SKM-1 treated with dmso at 0.1 percent for 144 hours (cell line): ENCODE measurements around the gene RFESD.
"Not testable (repeated sequence)": the region's sequence is repeated elsewhere in the genome, so short reads cannot be mapped to it uniquely, and the experiment has no call there.

Experiments
- DNase-seq: peaks from one replicate; lab custom pipeline; 2025; ENCODE audit not compliant: unreplicated experiment; lab: John Stamatoyannopoulos, UW

Gene RFESD

GRCh38 chr5:95706196-95706595 is 59.6 kb downstream of the RFESD start:
- not testable (repeated sequence) for DNase-seq

GRCh38 chr5:95707055-95707454 is 60.5 kb downstream of the RFESD start:
- DNase-seq = no peak
